Keratinocyte (primary cell): ENCODE data around the gene MRPS18A.
"Not testable (repeated sequence)": the region's sequence is repeated elsewhere in the genome, so short reads cannot be mapped to it uniquely, and the experiment has no call there.

Experiments used
- CTCF ChIP-seq, 3 experiments: IDR thresholded peaks in 1 of 3; conservative IDR thresholded peaks in 1 of 3; optimal IDR thresholded peaks in 1 of 3; 2 replicates in 2 of 3; 3 replicates in 1 of 3; pipeline versions ENCODE3 to v1.5.1; 2011; ENCODE audit warnings: low read length in 3 of 3, mild to moderate bottlenecking in 3 of 3, moderate library complexity in 2 of 3, control low read depth in 1 of 3, inconsistent platforms in 1 of 3; ENCODE audit not compliant: insufficient read depth in 2 of 3; ENCODE audit errors: extremely low read depth in 1 of 3
- EZH2 ChIP-seq: IDR thresholded peaks from one replicate; pipeline ENCODE4 v1.6.1; 2012; ENCODE audit warnings: inconsistent platforms, mild to moderate bottlenecking, low read length, moderate library complexity

GRCh38 chr6:43633002-43633401 lies 54.6 kb downstream of the MRPS18A start:
- TF ChIP-seq CTCF (optimal IDR thresholded peaks at IDR 0.05 in 1 of 3, IDR thresholded peaks at IDR 0.05 in 1 of 3, conservative IDR thresholded peaks at IDR 0.05 in 1 of 3; ENCODE audit: extremely low read depth in 1 of 3, insufficient read depth in 2 of 3, low read length in 3 of 3); EZH2: not testable (repeated sequence)
